Activated CD4-positive, alpha-beta T cell treated with anti-CD3 and anti-CD28 coated beads, Interleukin-2, amount 10 ng/mL, durations not matched to agents 24 days and 14 days (primary cell): ENCODE measurements around the gene AK5. TPM values are rescaled to one million over a fixed set of nuclear protein-coding genes. Genes with fewer than 3 reads are reported as not detected.

Experiments
- DNase-seq: peaks from one replicate; pipeline ENCODE4 v3.0.0; 2022
- H3K27ac Mint-ChIP-seq: one replicate; pipeline ENCODE4 v1.8.0; 2022; ENCODE audit warnings: mild to moderate bottlenecking, mixed read lengths
- H3K27me3 Mint-ChIP-seq: one replicate; pipeline ENCODE4 v1.8.0; 2022; ENCODE audit warnings: mixed read lengths
- H3K36me3 Mint-ChIP-seq: one replicate; pipeline ENCODE4 v1.8.0; 2022; ENCODE audit warnings: low read depth, mild to moderate bottlenecking, mixed read lengths
- H3K4me1 Mint-ChIP-seq: one replicate; pipeline ENCODE4 v1.8.0; 2021; ENCODE audit warnings: mixed read lengths
- H3K4me3 Mint-ChIP-seq: one replicate; pipeline ENCODE4 v1.8.0; 2022; ENCODE audit warnings: mild to moderate bottlenecking, moderate library complexity, mixed read lengths
- H3K9me3 Mint-ChIP-seq: one replicate; pipeline ENCODE4 v1.8.0; 2021; ENCODE audit warnings: mixed read lengths
- intact Hi-C: fragments of 100-400 bp; cut with micrococcal nuclease; formaldehyde crosslinking; loops from one replicate; pipeline ENCODE4 v1.15.1; 2023
- total RNA-seq: library from RNA; stranded (reverse); gene quantifications from 2 replicates; pipeline ENCODE4 v1.2.3, GENCODE V29; 2022

AK5 gene
- total RNA-seq, 1 donor from 2014 or later = 0.05 TPM

- Mint-ChIP-seq H3K36me3 (peaks cover 2% of the 10 kb centered on the region), H3K27me3 (no peaks in the 10 kb centered on the region), H3K27ac (no peak overlapping the region), H3K9me3 (peaks cover 4% of the 10 kb centered on the region), H3K4me1 (peaks cover 20% of the 10 kb centered on the region), H3K4me3 (no peak overlapping the region)
- DNase-seq = no peak
- intact Hi-C loops = loop anchor here (5.0 kb wide), 1 partner anchor 217 kb away; the partner anchor contains the start of gene PIGK
Observed at GRCh38 chr1:77433934-77434333, 152.1 kb downstream of the AK5 start.

DNA sequence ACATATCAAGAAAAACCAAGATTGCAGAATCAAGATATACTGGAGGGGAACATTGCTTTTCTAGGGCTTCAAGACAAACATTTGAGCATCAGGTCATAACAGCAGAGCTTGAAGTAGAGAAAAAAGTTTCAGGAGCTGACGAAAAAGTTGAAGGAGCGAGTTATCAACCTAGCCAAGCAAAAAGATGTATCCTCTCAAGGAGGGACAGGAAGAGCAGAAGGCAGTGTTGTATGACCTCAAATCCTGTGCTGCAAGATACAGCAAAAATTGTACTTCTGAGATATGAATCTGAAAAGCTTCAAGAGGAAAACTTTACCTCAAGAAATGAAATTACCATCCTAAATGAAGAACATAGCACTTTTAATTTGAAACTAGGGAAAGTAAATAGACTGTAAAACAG lies 153.1 kb downstream of the AK5 start:
- H3K27me3 Mint-ChIP-seq = no peaks in the 10 kb centered on the region
- intact Hi-C loops = loop anchor here (5.0 kb wide), 1 partner anchor 218 kb away; the partner anchor contains the start of gene PIGK
- H3K4me1 Mint-ChIP-seq = peaks cover 20% of the 10 kb centered on the region
- peaks cover 4% of the 10 kb centered on the region for H3K9me3 Mint-ChIP-seq
- no peak for DNase-seq
- peaks cover 2% of the 10 kb centered on the region for H3K36me3 Mint-ChIP-seq
- no peak overlapping the region for H3K27ac Mint-ChIP-seq
- peak overlapping the region; percentile 28 for H3K4me3 Mint-ChIP-seq

GRCh38 chr1:77438236-77438913 lies 156.6 kb downstream of the AK5 start:
- Mint-ChIP-seq H3K36me3 (peaks cover 2% of the 10 kb centered on the region), H3K27ac (no peak overlapping the region), H3K27me3 (no peaks in the 10 kb centered on the region), H3K9me3 (peaks cover 9% of the 10 kb centered on the region), H3K4me1 (peaks cover 20% of the 10 kb centered on the region), H3K4me3 (peak overlapping the region; percentile 3)
- no peak for DNase-seq
- intact Hi-C loops = no loop called here

DNA sequence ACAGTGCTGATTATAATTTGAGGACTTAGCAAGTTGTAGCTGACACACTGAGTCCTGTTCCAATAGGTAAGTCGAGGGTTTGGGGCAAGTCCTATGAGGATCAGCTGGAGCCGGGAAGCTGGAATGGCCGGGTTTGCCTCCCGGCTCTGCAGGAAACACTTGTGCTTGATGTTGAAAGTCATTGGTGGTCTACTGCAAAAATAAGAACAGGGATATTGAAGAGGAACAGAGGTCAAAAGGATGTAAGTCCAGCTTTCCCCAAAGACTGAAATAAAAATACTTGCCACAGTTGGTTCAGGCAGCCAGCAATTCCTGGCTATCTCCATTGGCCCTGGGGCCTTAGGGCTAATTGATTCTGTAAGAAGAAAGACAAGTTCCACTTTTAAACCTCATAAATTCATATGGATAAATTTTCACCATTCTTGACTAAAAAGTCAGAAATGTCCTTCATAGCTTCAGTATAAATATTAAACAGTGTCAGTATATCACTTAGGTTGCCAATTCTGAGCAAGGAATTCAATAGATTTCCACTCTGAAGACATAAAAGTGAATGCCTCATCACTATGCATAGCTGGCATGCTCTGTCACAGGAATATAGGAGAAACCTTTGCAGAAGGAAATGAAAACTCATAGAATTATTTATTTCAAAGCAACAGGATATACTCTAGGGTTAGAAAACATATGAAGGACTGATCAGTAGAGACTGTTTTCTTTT lies 165.2 kb downstream of the AK5 start:
- no peak for DNase-seq
- H3K27ac Mint-ChIP-seq = no peak overlapping the region
- peaks cover under 1% of the 10 kb centered on the region for H3K9me3 Mint-ChIP-seq
- H3K4me3 Mint-ChIP-seq = no peak overlapping the region
- no peaks in the 10 kb centered on the region for H3K36me3 Mint-ChIP-seq
- no peaks in the 10 kb centered on the region for H3K4me1 Mint-ChIP-seq
- intact Hi-C loops = no loop called here
- no peaks in the 10 kb centered on the region for H3K27me3 Mint-ChIP-seq

DNA sequence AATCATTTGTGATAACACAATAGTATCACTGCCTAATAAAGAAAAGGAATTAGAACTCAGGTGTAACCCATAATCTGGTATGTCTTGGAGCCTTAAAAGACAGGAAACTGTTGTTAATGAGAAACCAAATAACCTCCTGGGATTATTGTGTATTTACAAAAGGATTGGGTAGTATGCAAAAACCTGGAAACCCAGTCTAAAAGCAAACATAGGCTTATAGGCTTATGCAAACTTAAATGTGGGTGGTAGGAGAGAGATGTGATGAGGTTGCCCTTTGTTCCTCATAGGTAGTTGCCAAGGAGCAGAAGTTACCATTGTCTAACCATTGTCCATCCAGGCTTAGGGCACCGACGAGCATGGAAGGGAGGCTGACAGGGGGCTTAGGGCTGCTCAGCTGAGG lies 165.8 kb downstream of the AK5 start:
- H3K4me1 Mint-ChIP-seq = no peaks in the 10 kb centered on the region
- H3K4me3 Mint-ChIP-seq = no peak overlapping the region
- H3K27ac Mint-ChIP-seq = no peak overlapping the region
- H3K36me3 Mint-ChIP-seq = no peaks in the 10 kb centered on the region
- intact Hi-C loops = no loop called here
- H3K9me3 Mint-ChIP-seq = no peaks in the 10 kb centered on the region
- no peaks in the 10 kb centered on the region for H3K27me3 Mint-ChIP-seq
- DNase-seq = peak; percentile 21

DNA sequence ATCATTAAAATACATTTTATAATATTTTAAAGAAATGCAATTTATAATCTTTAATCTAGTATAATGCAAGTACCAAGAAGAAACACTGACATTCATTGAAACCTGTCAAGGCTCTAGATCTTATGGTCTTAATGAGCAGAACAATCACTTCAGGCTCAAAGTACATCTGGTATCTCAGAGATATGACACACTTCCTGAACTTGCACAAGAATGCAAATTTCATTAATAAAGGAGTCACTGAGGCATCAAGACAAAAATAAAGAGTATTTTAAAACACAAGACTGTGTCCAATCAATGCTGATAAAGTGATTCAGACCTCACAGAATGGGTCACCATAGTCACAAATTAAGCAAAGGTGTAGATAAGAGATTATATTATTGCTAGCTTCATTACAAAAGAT lies 178.1 kb downstream of the AK5 start:
- intact Hi-C loops = no loop called here
- H3K27ac Mint-ChIP-seq = no peak overlapping the region
- no peaks in the 10 kb centered on the region for H3K27me3 Mint-ChIP-seq
- DNase-seq = no peak
- no peaks in the 10 kb centered on the region for H3K4me1 Mint-ChIP-seq
- no peak overlapping the region for H3K4me3 Mint-ChIP-seq
- no peaks in the 10 kb centered on the region for H3K36me3 Mint-ChIP-seq
- H3K9me3 Mint-ChIP-seq = no peaks in the 10 kb centered on the region

DNA sequence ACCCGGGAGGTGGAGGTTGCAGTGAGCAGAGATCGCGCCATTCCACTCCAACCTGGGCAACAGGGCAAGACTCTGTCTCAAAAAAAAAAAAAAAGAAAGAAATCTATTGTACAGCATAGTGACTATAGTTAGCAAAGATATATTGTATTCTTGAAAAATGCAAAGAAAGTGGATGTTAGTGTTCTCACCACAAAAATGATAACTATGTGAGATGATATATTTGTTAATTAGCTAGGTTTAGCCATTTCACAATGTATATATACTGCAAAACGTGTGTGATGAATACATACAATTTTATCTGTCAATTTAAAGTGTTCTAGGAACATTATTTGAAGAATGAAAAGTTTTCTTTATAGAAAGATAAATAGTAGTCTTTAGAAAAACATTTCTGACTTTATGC lies 179.9 kb downstream of the AK5 start:
- H3K36me3 Mint-ChIP-seq = no peaks in the 10 kb centered on the region
- no peaks in the 10 kb centered on the region for H3K4me1 Mint-ChIP-seq
- intact Hi-C loops = no loop called here
- H3K27ac Mint-ChIP-seq = no peak overlapping the region
- no peak overlapping the region for H3K4me3 Mint-ChIP-seq
- H3K27me3 Mint-ChIP-seq = no peaks in the 10 kb centered on the region
- H3K9me3 Mint-ChIP-seq = no peaks in the 10 kb centered on the region
- DNase-seq = no peak

GRCh38 chr1:77463216-77463615 lies 181.4 kb downstream of the AK5 start:
- Mint-ChIP-seq H3K36me3 (no peaks in the 10 kb centered on the region), H3K4me1 (no peaks in the 10 kb centered on the region), H3K4me3 (no peak overlapping the region), H3K27ac (no peak overlapping the region), H3K27me3 (no peaks in the 10 kb centered on the region), H3K9me3 (no peaks in the 10 kb centered on the region)
- DNase-seq = no peak
- intact Hi-C loops = no loop called here

DNA sequence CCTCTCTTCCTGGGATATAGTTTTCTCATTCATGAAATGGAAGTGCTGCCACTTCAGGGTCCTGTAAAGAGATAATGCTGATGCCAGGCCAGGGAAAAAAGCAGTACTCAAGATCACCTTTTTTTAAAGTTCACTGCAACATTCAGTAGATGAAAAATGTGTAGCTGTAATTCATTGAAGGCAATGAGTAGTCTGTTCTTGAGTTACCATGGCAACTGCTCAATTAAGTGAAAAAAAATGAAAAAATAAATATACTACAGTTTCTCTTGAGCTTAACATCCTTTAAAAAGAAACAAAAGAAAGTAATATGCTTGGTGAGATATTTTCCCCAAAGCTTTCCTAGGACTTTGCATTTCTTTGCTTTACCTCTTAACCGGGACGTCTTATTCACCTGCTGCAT lies 183.3 kb downstream of the AK5 start:
- no peak overlapping the region for H3K27ac Mint-ChIP-seq
- no peak for DNase-seq
- H3K27me3 Mint-ChIP-seq = no peaks in the 10 kb centered on the region
- intact Hi-C loops = no loop called here
- H3K9me3 Mint-ChIP-seq = no peaks in the 10 kb centered on the region
- no peaks in the 10 kb centered on the region for H3K4me1 Mint-ChIP-seq
- no peak overlapping the region for H3K4me3 Mint-ChIP-seq
- H3K36me3 Mint-ChIP-seq = no peaks in the 10 kb centered on the region

- Mint-ChIP-seq H3K36me3 (no peaks in the 10 kb centered on the region), H3K27me3 (no peaks in the 10 kb centered on the region), H3K9me3 (no peaks in the 10 kb centered on the region), H3K4me3 (no peak overlapping the region), H3K27ac (no peak overlapping the region), H3K4me1 (no peaks in the 10 kb centered on the region)
- intact Hi-C loops = no loop called here
- no peak for DNase-seq
Observed at GRCh38 chr1:77465922-77466321, 184.1 kb downstream of the AK5 start.

DNA sequence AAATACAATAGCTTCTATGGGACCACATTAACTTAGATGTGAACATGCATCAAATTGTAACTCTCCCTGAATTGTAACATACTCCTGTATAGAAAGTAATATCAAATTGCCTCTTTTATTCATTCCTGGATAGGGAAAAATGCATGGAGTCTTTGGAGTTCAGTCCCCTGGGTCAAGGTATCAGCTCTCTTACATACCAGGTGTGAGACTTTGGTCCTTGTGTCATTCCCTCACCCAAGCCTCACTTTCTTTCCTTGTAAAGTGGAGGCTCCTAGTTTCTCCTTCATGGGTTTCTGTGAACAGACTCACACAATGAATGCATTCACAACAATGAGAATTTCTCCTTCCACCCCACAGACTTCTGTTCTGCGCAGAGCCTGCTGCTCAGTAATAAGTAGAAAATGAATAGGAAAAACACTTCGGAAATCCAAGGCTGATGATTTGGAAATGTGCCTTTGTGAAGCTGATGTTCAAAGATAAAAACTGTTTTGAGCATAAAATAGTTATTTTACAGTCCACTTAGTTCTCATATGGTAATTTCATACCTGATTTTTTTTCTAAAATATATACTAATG lies 185.3 kb downstream of the AK5 start:
- Mint-ChIP-seq H3K27ac (no peak overlapping the region), H3K4me3 (no peak overlapping the region), H3K4me1 (no peaks in the 10 kb centered on the region), H3K9me3 (no peaks in the 10 kb centered on the region), H3K27me3 (no peaks in the 10 kb centered on the region), H3K36me3 (no peaks in the 10 kb centered on the region)
- DNase-seq = no peak
- intact Hi-C loops = no loop called here

DNA sequence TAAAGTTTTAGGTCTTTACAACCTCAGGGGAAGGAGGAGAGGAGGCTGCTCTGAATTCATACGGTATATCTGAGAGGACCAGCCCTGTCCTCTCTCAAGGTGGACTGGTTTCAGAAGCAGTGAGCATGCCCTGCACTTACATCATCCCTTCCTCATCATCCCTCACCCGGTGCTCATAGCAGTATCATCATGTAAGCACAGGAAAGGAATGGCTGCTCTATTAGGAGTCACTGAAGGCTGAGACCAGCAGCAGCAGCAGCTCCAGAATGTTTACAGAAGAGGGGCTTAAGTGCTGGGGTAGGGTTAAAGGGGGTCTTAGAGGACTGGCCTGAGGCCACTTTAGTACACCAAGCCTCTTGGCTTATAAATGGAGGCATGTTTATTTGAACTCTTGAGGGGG lies 185.9 kb downstream of the AK5 start:
- intact Hi-C loops = no loop called here
- DNase-seq = no peak
- H3K27me3 Mint-ChIP-seq = no peaks in the 10 kb centered on the region
- no peaks in the 10 kb centered on the region for H3K4me1 Mint-ChIP-seq
- no peak overlapping the region for H3K4me3 Mint-ChIP-seq
- H3K9me3 Mint-ChIP-seq = no peaks in the 10 kb centered on the region
- H3K27ac Mint-ChIP-seq = no peak overlapping the region
- no peaks in the 10 kb centered on the region for H3K36me3 Mint-ChIP-seq

GRCh38 chr1:77468257-77468948 lies 186.6 kb downstream of the AK5 start:
- Mint-ChIP-seq H3K36me3 (no peaks in the 10 kb centered on the region), H3K27me3 (no peaks in the 10 kb centered on the region), H3K4me3 (no peak overlapping the region), H3K9me3 (no peaks in the 10 kb centered on the region), H3K27ac (no peak overlapping the region), H3K4me1 (no peaks in the 10 kb centered on the region)
- intact Hi-C loops = no loop called here
- no peak for DNase-seq
